HG03135 (cell line): ENCODE data around the gene PRKN.

ENCODE experiments used
- ATAC-seq: cut with Tn5 transposase; IDR thresholded peaks from one replicate; pipeline ENCODE4 v1.9.1; 2021; ENCODE audit warnings: mild to moderate bottlenecking, moderate library complexity; ENCODE audit not compliant: unreplicated experiment

The PRKN gene

DNA sequence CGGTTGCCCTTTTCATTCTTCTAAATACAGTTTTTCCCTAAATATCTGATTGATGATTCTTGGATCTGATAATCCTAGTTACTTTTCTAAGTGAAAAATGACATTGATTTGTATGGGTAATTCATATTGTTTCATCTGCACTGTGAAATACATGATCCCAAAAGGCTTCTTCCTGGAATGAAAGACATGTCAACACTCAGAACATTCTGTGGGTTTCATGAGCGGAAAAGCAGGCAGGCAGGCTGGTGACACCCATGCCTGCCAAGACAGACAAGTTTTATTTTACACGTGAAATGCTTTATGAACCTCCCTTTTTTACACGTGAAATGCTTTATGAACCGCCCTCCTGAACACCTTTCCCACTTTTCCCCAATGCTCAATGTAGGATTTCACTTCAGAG lies 105.0 kb downstream of the PRKN start:
- no peak for ATAC-seq

GRCh38 chr6:162621246-162621645 lies 106.3 kb downstream of the PRKN start:
- no peak for ATAC-seq

- ATAC-seq = no peak
Observed at GRCh38 chr6:162620073-162620472, 107.5 kb downstream of the PRKN start.

DNA sequence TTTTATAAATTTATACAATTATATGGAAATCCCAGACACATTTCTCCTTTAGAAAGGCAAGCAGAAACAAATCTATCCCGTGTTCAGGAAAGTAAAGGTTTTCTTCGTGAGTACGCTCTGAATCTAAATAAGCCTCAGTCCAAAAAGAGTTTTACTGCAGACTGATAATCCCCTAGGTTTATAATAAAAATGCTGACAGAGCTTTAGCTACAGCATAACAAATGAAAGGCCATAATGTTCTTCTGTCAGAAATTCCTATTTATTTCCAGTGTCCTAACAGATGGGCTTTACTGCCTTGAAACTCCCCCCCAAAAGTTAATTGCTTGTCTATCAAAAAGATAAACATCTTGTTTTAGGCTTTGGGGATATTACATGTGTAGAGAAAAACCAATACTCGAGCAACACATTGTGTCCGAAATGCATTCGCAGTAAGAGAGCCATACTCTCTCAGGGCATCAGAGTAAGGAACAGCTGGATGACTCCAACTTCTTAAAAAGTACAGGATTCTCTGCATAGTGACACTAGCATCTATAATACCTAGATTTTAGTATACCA lies 109.0 kb downstream of the PRKN start:
- no peak for ATAC-seq

DNA sequence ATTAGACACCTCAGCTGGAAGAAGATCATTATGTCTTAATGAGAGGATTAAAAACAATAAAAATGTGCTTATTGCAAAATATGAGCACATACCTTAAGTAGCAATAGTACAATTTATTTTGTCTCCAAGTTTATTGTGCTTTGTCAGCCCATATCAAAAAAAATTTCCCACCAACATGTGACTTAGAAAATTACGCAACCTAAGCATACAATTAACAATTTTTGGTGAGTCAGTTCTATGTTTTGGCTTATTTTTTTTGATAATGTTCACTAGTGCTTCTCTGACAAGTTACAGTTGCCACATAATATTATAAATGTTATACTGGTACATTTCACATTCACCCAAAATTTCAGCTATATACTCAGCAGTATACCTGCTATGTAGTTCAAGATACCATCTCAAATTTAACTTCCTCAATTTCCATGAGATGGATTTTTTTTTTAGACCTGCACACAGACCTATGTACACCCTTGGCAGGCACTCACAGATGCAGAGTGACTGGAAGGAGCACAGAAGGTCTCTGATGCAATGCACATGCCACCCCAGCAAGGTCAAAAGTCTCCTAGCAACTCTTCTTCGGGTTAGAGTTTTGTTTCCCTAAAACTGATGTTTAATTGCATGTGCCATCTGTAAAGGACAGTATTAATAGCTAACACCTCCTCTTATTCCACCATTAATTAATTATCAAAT lies 112.4 kb downstream of the PRKN start:
- no peak for ATAC-seq

DNA sequence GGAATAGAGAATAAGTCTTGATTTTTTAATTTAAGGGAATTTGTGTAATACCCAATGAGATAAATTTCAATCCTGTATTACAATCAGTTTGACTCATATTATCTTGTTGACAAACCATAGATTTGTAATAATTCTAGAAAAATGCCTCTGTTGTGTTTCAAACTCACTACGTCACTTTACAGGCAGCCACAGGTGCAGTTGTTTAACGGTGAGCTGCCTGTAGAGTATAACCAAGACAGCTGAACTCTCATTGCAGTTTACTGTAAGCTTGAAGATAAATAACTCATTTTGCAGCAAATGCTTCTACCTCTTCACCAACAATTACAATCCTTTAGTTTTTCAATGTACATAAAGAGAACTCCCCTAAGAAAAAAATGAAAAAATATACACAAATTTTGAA lies 114.3 kb downstream of the PRKN start:
- no peak for ATAC-seq

GRCh38 chr6:162612613-162613012 lies 115.0 kb downstream of the PRKN start:
- ATAC-seq = no peak

- ATAC-seq = no peak
Observed at GRCh38 chr6:162610351-162610750, 117.2 kb downstream of the PRKN start.

- no peak for ATAC-seq
Observed at GRCh38 chr6:162605881-162606280, 121.7 kb downstream of the PRKN start.

DNA sequence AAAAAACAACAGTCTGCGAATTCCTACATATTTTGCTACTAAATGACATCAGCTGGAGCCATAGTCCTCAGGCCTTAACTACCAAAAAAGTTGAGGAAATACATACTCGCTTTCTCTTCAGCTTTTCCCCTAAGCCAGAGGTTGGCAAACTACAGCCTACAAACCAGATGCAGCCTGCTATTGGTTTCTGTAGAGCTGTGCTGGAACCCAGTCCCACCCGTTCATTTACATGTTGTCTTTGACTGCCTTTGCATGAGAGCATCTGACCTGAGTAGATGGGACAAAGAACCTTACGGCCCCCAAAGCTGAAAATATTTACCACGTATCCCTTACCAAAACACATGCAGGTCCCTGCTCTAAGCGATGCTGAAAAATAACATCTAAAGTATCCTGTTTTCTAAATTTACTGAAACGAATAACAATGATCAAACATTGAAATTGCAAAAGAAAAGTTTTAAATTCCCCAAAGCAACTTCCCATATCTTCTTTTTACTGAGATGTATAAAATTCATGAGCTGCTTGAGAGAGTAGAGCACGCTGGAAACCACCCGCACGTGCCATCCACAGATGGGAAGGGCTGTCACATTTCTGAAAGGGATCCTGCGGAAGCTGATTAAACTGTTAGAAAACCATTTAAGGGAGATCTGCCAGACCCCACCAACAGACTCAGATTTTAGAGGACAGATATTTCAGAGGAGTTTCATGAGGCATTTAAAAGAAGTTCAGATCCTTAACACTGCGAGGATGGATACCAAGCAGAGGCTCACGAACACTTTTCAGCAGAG lies 124.1 kb downstream of the PRKN start:
- ATAC-seq = no peak

- no peak for ATAC-seq
Observed at GRCh38 chr6:162602759-162603158, 124.8 kb downstream of the PRKN start.

DNA sequence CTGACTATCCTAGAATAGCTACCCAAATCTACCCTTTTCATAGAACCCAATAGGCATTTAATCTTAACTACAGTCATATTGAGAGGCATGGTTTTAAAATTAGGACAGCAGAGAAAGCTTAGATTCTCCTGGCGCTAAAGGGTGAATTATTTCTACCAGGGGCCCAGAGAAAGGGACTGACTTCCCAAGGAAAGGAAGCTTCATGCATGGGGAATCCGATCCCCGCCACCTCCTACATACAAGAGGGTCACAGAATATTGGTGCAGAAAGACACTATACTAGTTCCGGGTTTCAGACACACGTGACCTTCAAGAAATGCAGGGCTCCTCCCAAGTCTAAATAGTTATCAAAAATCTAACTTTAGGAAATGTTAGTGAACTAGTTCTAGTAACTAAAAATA lies 130.9 kb downstream of the PRKN start:
- no peak for ATAC-seq

DNA sequence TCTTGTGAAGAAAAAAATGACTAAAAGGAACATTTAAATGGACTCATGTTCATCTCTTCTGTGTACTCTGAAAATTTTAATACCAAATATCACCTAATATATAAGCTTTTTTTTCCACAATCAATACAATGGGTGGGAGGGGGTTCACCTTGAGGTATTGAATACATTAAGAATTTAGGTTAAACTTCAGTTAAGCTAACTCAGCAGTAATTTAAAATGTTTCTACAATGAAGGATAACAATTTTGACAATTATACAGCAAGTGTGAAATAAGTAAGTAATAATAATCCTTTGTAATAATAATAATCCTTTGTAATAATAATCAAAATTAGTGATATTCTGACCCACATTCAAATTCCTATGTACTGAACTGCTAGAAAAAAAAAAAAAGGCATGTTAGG lies 136.0 kb downstream of the PRKN start:
- ATAC-seq = no peak

DNA sequence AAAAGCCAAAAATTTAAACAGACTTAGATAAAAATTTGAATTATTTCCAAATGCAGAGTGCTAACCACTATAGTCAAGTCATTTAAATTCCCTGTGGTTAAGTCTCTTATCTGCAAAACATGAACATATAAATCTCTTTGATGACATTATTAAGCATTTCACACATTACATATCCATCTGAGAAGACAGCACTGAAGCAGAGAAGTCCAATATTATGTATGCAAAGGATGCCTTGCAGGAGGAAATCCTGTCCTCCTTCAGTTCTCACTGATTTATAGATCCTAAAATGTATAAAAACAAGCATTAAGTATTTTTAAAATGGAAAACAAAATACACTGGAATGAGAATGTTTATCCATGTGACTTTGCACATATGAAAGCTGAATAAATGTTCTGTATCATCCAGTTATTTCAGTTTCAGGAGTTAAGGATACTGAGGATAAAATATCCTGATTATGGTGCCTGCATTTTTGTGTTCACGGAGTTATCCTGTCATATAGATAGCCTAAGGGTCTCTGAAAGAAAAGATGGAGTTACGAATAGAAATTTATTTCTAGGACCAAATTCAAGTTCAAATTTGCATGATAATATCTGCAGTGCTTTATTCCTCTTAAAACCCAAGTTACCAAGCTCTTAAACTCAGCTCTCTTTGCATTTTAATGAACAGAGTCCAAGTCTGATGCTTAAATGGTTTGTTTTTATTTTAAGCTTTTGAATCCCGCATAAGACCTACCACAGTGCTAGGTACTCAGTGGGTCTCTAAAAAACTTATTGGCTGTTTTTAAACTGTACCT lies 145.4 kb downstream of the PRKN start:
- ATAC-seq = no peak

DNA sequence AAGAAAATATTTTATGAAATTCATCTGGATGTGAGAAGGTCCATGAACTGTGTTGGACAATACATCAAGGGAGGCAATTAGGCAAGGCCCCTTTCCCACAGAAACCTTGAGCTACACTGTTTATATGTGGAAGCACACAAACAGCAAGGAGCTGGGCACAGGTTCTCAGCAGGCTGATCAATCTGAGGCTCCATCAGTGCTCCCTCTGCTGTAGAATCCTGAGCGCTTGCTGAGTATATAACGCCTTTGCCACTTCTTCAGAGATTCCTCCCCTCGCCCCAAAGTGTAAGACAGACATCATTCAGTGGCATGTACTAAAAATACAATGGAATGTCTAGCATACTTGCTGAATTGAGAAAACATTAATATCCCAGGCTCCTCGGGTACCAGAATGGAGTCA lies 146.9 kb downstream of the PRKN start:
- ATAC-seq = no peak

- no peak for ATAC-seq
Observed at GRCh38 chr6:162576016-162576415, 151.6 kb downstream of the PRKN start.

GRCh38 chr6:162572240-162572639 lies 155.3 kb downstream of the PRKN start:
- ATAC-seq = no peak

DNA sequence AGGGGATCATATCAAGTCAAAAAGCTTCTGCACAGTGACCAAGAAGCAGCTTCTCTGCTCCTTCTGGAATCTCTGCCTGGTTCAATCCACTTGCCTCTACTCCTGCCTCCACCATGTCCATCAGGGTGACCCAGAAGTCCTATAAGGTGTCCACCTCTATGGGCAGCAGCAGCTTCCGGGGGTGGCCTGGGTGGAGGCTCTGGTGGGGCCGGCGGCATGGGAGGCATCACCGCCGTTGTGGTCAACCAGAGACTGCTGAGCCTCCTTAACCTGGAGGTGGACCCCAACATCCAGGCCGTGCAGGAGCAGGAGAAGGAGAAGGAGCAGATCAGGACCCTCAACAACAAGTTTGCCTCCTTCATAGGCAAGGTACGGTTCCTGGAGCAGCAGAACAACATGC lies 159.3 kb downstream of the PRKN start:
- no peak for ATAC-seq

DNA sequence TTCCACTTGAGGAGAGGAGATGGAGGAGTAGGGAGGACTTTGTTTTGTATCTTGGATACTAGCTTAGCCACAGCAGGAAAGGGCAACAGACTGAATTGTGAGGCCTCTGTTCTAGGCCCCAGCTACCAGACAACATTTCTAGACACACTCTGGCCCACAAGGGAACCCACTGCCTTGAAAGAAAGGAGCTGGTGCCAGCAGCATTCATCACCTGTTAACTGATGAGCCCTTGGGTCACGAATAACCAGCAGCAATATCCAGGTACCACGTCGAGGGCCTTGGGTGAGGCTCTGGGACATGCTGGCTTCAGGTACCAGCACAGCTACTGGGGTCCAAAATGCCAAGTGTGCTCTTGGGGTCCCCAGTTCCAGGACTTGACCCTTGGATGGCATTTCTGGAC lies 165.5 kb downstream of the PRKN start:
- ATAC-seq = no peak

DNA sequence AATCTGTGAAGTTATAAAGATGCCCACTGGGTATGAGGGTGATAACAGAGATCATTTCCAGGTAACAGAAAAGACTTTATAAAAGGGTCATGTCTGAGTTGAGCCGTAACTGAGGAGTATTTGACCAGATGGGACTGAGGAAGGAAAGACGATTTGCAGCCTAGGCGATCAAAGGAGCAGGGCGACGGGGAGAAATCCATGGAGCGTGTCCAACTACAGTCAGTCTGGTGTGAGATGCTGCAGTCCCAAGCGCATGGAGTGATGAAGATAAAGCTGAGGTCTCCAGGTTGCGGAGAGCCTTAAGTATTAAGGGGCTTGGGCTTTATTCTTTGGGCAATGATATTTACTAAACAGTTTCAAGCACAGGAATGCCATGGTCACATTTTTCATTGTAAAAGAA lies 166.7 kb downstream of the PRKN start:
- no peak for ATAC-seq

- ATAC-seq = no peak
Observed at GRCh38 chr6:162554531-162554930, 173.0 kb downstream of the PRKN start.

GRCh38 chr6:162546905-162547304 lies 180.7 kb downstream of the PRKN start:
- no peak for ATAC-seq
